Measurements from ENCODE around the gene OGDH. TPM values are rescaled to one million over a fixed set of nuclear protein-coding genes. Genes with fewer than 3 reads are reported as not detected.
A peak's percentile ranks its signal among the peaks of the same experiment; 100 is the strongest.

Gene OGDH
- total RNA-seq, 4 donors from 2014 or later = 74.0 to 160 (median 143) TPM

DNA sequence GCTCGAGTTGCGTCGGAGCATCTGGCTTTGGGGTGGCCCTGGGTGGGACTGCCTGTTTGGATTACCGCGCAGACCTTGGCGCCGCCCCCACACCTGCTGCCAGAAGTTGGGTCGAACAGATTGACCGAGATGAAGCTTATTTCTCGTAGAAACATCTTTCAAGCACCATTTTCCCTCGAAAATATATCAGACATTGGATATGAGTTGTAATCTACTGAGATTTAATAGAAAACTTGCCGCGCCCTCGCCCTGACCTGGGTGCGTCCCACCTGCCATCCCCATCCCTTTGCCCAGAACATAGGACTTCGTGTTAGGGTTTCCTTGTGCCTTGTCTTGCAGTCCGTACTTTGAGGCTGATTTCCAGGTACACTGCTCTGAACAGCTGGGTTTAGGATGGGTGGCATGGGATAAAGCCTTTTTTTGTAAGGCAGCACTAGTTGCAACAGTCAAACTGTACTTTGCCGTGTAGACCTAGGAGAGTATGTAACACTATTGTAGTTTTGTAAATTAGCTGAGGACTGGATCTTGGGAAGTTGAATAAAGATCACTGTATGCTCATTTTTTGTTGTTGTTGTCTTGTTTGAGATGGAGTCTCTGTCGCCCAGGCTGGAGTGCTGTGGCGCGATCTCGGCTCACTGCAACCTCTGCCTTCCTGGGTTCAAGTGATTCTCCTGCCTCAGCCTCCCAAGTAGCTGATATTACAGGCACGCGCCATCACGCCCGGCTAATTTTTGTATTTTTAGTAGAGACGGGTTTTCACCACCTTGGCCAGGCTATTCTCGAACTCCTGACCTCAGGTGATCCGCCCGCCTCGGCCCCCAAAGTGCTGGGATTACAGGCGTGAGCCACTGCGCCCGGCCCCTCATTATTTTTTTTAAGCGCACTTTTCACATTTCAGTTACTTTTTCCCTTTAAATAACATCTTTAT is 978 bp downstream of the OGDH start:
- in situ Hi-C loops (cut with MboI; ENCODE audit: low pct_ligation_motif_present in 1 of 4, low pct_unique_long_range_greater_than_20kb in 1 of 4, low sequenced_read_pairs in 3 of 4) = no loop called here
- DNase-seq = no peak
- Histone ChIP-seq H3K9me3 (no peaks in the 10 kb centered on the region), H3K4me1 (peaks cover 4 to 32% (median 19%) of the 10 kb centered on the region in 4 donors), H3K27me3 (no peaks in the 10 kb centered on the region), H3K36me3 (no peaks in the 10 kb centered on the region), H3K4me3 (peak overlapping the region; percentile 47 to 87 (median 73)), H3K27ac (peak overlapping the region; percentile 95 to 98 (median 97))
- WGBS, 2 donors (ENCODE audit: low coverage in 1 of 2) = 40 to 47% methylated on average over 7 to 33 of the region's 35 CpGs
- TF ChIP-seq POLR2A (IDR thresholded peaks at IDR 0.05) (no peak), EP300 (IDR thresholded peaks at IDR 0.05; ENCODE audit: low read depth) (no peak), CTCF (IDR thresholded peaks at IDR 0.05) (no peak), POLR2AphosphoS5 (IDR thresholded peaks at IDR 0.05) (no peak)
- intact Hi-C loops (cut with DNase I; ENCODE audit: low total_unique reads) = no loop called here

GRCh38 chr7:44608916-44609648 is 2.7 kb downstream of the OGDH start:
- Histone ChIP-seq H3K4me1 (peaks cover 4 to 41% (median 20%) of the 10 kb centered on the region in 4 donors), H3K27me3 (no peaks in the 10 kb centered on the region), H3K36me3 (no peaks in the 10 kb centered on the region), H3K27ac (peak overlapping the region in 1 of 4 donors; percentile 98), H3K9me3 (no peaks in the 10 kb centered on the region), H3K4me3 (no peak overlapping the region)
- TF ChIP-seq CTCF (IDR thresholded peaks at IDR 0.05) (no peak), POLR2AphosphoS5 (IDR thresholded peaks at IDR 0.05) (no peak), EP300 (IDR thresholded peaks at IDR 0.05; ENCODE audit: low read depth) (no peak), POLR2A (IDR thresholded peaks at IDR 0.05) (no peak)
- in situ Hi-C loops (cut with MboI; ENCODE audit: low pct_ligation_motif_present in 1 of 4, low pct_unique_long_range_greater_than_20kb in 1 of 4, low sequenced_read_pairs in 3 of 4) (no loop called here), intact Hi-C loops (cut with DNase I; ENCODE audit: low total_unique reads) (no loop called here)
- no peak for DNase-seq
- 84 to 91% methylated on average over 13 to 14 of the region's 14 CpGs for WGBS, 2 donors (ENCODE audit: low coverage in 1 of 2)

- 89 to 93% methylated on average over 3 of the region's 3 CpGs for WGBS, 2 donors (ENCODE audit: low coverage in 1 of 2)
- Histone ChIP-seq H3K4me1 (peaks cover 4 to 49% (median 27%) of the 10 kb centered on the region in 4 donors), H3K4me3 (no peak overlapping the region), H3K27me3 (no peaks in the 10 kb centered on the region), H3K9me3 (no peaks in the 10 kb centered on the region), H3K36me3 (no peaks in the 10 kb centered on the region), H3K27ac (no peak overlapping the region)
- in situ Hi-C loops (cut with MboI; ENCODE audit: low pct_ligation_motif_present in 1 of 4, low pct_unique_long_range_greater_than_20kb in 1 of 4, low sequenced_read_pairs in 3 of 4) = no loop called here
- intact Hi-C loops (cut with DNase I; ENCODE audit: low total_unique reads) = no loop called here
- no peak for DNase-seq
- no peak for TF ChIP-seq EP300 (IDR thresholded peaks at IDR 0.05; ENCODE audit: low read depth)
- no peak for TF ChIP-seq POLR2AphosphoS5 (IDR thresholded peaks at IDR 0.05)
- no peak for TF ChIP-seq CTCF (IDR thresholded peaks at IDR 0.05)
These were observed 3.4 kb downstream of the OGDH start for GRCh38 chr7:44609829-44610228.

GRCh38 chr7:44615149-44615611 is 8.8 kb downstream of the OGDH start:
- no peaks in the 10 kb centered on the region for H3K9me3 ChIP-seq
- H3K4me1 ChIP-seq = peaks cover 19 to 66% (median 40%) of the 10 kb centered on the region in 4 donors
- H3K27me3 ChIP-seq = no peaks in the 10 kb centered on the region
- 57% methylated on average over 2 of the region's 2 CpGs; no CpG with 5 or more reads in 1 of the 2 donors for WGBS, 2 donors (ENCODE audit: low coverage in 1 of 2)
- DNase-seq = peak; percentile 76
- no peak for TF ChIP-seq CTCF (IDR thresholded peaks at IDR 0.05)
- no peak for TF ChIP-seq EP300 (IDR thresholded peaks at IDR 0.05; ENCODE audit: low read depth)
- TF ChIP-seq POLR2A (IDR thresholded peaks at IDR 0.05) = no peak
- TF ChIP-seq POLR2AphosphoS5 (IDR thresholded peaks at IDR 0.05) = peak in 1 of 3 donors; percentile 47
- no peak overlapping the region for H3K4me3 ChIP-seq
- peak overlapping the region; percentile 13 to 67 (median 59) for H3K27ac ChIP-seq
- in situ Hi-C loops (cut with MboI; ENCODE audit: low pct_ligation_motif_present in 1 of 4, low pct_unique_long_range_greater_than_20kb in 1 of 4, low sequenced_read_pairs in 3 of 4) = no loop called here
- H3K36me3 ChIP-seq = no peaks in the 10 kb centered on the region
- intact Hi-C loops (cut with DNase I; ENCODE audit: low total_unique reads) = no loop called here

Measured in transverse colon (tissue), 4 donors.